HEK293 (cell line): ENCODE data around the gene SENP2.
A peak's percentile ranks its signal among the peaks of the same experiment; 100 is the strongest.

Experiments used
- CTCF ChIA-PET: fragments of 350-600 bp; formaldehyde crosslinking; extraction: SDS; loops from one replicate; lab custom pipeline; 2021; ENCODE audit warnings: antibody characterized with exemption; lab: Yijun Ruan, JAX
- POLR2A ChIA-PET: fragments of 300-600 bp; formaldehyde crosslinking; extraction: SDS; loops from one replicate; lab custom pipeline; 2020; ENCODE audit warnings: antibody characterized with exemption, inconsistent platforms; lab: Yijun Ruan, JAX
- H3K27ac ChIP-seq: fragments of 200-500 bp; sonication (Bioruptor generic); 2 replicates; pipeline ENCODE4 v1.5.1; 2014; ENCODE audit warnings: low read depth, low read length, control low read depth, inconsistent platforms; ENCODE audit errors: extremely low read depth
- H3K36me3 ChIP-seq, 2 experiments: fragments of 200-500 bp in 1 of 2; sonication (Bioruptor generic) in 1 of 2; 1 replicate in 1 of 2; 2 replicates in 1 of 2; pipeline ENCODE4 v1.5.1; 2014 to 2017; ENCODE audit warnings: inconsistent platforms in 2 of 2, low read length in 2 of 2; ENCODE audit not compliant: control insufficient read depth in 2 of 2, insufficient read depth in 1 of 2
- H3K4me1 ChIP-seq: fragments of 200-500 bp; sonication (Bioruptor generic); 2 replicates; pipeline ENCODE4 v1.5.1; 2014; ENCODE audit warnings: mild to moderate bottlenecking, low read length, inconsistent platforms; ENCODE audit not compliant: control insufficient read depth, insufficient read depth
- H3K4me3 ChIP-seq: 2 replicates; pipeline ENCODE4 v1.5.1; 2011; ENCODE audit warnings: low read depth, mild to moderate bottlenecking, control low read depth, low read length, moderate library complexity
- H3K9me3 ChIP-seq: fragments of 200-500 bp; sonication (Bioruptor generic); 2 replicates; pipeline ENCODE4 v1.5.1; 2014; ENCODE audit warnings: low read depth, low read length, inconsistent platforms; ENCODE audit not compliant: control insufficient read depth, insufficient read depth
- ELK4 ChIP-seq: IDR thresholded peaks from 2 replicates; pipeline ENCODE4 v1.6.1; 2011; ENCODE audit warnings: mild to moderate bottlenecking, low read depth, low read length, borderline replicate concordance
- KLF16 ChIP-seq: fragments of 450-650 bp; formaldehyde crosslinking; IDR thresholded peaks from 2 replicates; pipeline ENCODE4 v1.5.1; 2017; ENCODE audit warnings: missing biosample characterization, missing genetic modification characterization
- OVOL3 ChIP-seq: fragments of 450-650 bp; formaldehyde crosslinking; IDR thresholded peaks from 2 replicates; pipeline ENCODE4 v1.5.1; 2016; ENCODE audit warnings: missing biosample characterization, missing genetic modification characterization
- PRDM10 ChIP-seq: fragments of 450-650 bp; formaldehyde crosslinking; IDR thresholded peaks from 2 replicates; pipeline ENCODE4 v1.5.1; 2016; ENCODE audit warnings: missing biosample characterization, missing genetic modification characterization
- ZNF10 ChIP-seq: fragments of 450-650 bp; formaldehyde crosslinking; IDR thresholded peaks from 2 replicates; pipeline ENCODE4 v1.5.1; 2017; ENCODE audit warnings: missing biosample characterization, missing genetic modification characterization
- ZNF292 ChIP-seq: fragments of 450-650 bp; formaldehyde crosslinking; IDR thresholded peaks from 2 replicates; pipeline ENCODE4 v1.5.1; 2016; ENCODE audit warnings: low read depth, missing biosample characterization, missing genetic modification characterization, borderline replicate concordance
- ZNF416 ChIP-seq: fragments of 450-650 bp; formaldehyde crosslinking; IDR thresholded peaks from 2 replicates; pipeline ENCODE4 v1.5.1; 2016; ENCODE audit warnings: missing biosample characterization, missing genetic modification characterization
- ZNF571 ChIP-seq: fragments of 450-650 bp; formaldehyde crosslinking; IDR thresholded peaks from 2 replicates; pipeline ENCODE4 v1.5.0; 2017; ENCODE audit warnings: missing biosample characterization, missing genetic modification characterization
- ZNF701 ChIP-seq: fragments of 450-650 bp; formaldehyde crosslinking; IDR thresholded peaks from 2 replicates; pipeline ENCODE4 v1.5.1; 2016; ENCODE audit warnings: missing biosample characterization, missing genetic modification characterization
- ZNF837 ChIP-seq: fragments of 450-650 bp; formaldehyde crosslinking; IDR thresholded peaks from 2 replicates; pipeline ENCODE4 v1.5.1; 2016; ENCODE audit warnings: missing biosample characterization, missing genetic modification characterization
- ZSCAN16 ChIP-seq: fragments of 450-650 bp; formaldehyde crosslinking; IDR thresholded peaks from 2 replicates; pipeline ENCODE4 v1.5.1; 2016; ENCODE audit warnings: missing biosample characterization, missing genetic modification characterization
- TF ChIP-seq, protein P1 (sequence below): fragments of 450-650 bp; formaldehyde crosslinking; IDR thresholded peaks from 2 replicates; pipeline ENCODE4 v1.5.1; 2016; ENCODE audit warnings: missing biosample characterization, missing genetic modification characterization, low read depth
- TF ChIP-seq, protein P2 (sequence below): fragments of 450-650 bp; formaldehyde crosslinking; IDR thresholded peaks from 2 replicates; pipeline ENCODE4 v1.5.1; 2017; ENCODE audit warnings: missing biosample characterization, mild to moderate bottlenecking, missing genetic modification characterization, moderate library complexity
- TF ChIP-seq, protein P3 (sequence below): fragments of 450-650 bp; formaldehyde crosslinking; IDR thresholded peaks from 2 replicates; pipeline ENCODE4 v1.5.1; 2016; ENCODE audit warnings: missing biosample characterization, missing genetic modification characterization, borderline replicate concordance

Gene SENP2

GRCh38 chr3:185582871-185583270 is 3.2 kb upstream of the SENP2 start (continued):
- TF ChIP-seq PRDM10 (no peak), ZNF416 (tag by site-specific recombination) (no peak), ZNF701 (tag by site-specific recombination) (no peak), ZNF571 (no peak), ZNF837 (tag by site-specific recombination) (no peak)
- TF ChIP-seq, protein P1, sequence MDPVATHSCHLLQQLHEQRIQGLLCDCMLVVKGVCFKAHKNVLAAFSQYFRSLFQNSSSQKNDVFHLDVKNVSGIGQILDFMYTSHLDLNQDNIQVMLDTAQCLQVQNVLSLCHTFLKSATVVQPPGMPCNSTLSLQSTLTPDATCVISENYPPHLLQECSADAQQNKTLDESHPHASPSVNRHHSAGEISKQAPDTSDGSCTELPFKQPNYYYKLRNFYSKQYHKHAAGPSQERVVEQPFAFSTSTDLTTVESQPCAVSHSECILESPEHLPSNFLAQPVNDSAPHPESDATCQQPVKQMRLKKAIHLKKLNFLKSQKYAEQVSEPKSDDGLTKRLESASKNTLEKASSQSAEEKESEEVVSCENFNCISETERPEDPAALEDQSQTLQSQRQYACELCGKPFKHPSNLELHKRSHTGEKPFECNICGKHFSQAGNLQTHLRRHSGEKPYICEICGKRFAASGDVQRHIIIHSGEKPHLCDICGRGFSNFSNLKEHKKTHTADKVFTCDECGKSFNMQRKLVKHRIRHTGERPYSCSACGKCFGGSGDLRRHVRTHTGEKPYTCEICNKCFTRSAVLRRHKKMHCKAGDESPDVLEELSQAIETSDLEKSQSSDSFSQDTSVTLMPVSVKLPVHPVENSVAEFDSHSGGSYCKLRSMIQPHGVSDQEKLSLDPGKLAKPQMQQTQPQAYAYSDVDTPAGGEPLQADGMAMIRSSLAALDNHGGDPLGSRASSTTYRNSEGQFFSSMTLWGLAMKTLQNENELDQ (tag by site-specific recombination), result no peak

GRCh38 chr3:185583925-185584324 is 2.2 kb upstream of the SENP2 start:
- Histone ChIP-seq H3K4me1 (no peaks in the 10 kb centered on the region), H3K4me3 (no peak overlapping the region), H3K27ac (no peak overlapping the region), H3K36me3 (peaks cover 0 to 3% of the 10 kb centered on the region in 2 experiments; a peak in 1 of 3 replicates), H3K9me3 (no peaks in the 10 kb centered on the region)
- ChIA-PET POLR2A (no interaction called here), CTCF (interaction anchor here (0.7 to 0.9 kb wide), 3 partner anchors 9 to 1026 kb away, joined by 3 read pairs; no protein-coding TSS in a partner anchor)
- TF ChIP-seq ELK4, result no peak
- TF ChIP-seq, protein P2, sequence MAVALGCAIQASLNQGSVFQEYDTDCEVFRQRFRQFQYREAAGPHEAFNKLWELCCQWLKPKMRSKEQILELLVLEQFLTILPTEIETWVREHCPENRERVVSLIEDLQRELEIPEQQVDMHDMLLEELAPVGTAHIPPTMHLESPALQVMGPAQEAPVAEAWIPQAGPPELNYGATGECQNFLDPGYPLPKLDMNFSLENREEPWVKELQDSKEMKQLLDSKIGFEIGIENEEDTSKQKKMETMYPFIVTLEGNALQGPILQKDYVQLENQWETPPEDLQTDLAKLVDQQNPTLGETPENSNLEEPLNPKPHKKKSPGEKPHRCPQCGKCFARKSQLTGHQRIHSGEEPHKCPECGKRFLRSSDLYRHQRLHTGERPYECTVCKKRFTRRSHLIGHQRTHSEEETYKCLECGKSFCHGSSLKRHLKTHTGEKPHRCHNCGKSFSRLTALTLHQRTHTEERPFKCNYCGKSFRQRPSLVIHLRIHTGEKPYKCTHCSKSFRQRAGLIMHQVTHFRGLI (tag by site-specific recombination), result peak; percentile 47; the same call in 1 of the 2 replicates
- no peak for TF ChIP-seq ZNF292 (tag by site-specific recombination)
- no peak for TF ChIP-seq KLF16 (tag by site-specific recombination)
- no peak for TF ChIP-seq ZNF10 (tag by site-specific recombination)
- TF ChIP-seq OVOL3 (tag by site-specific recombination), result no peak
- TF ChIP-seq ZSCAN16 (tag by site-specific recombination), result no peak
- TF ChIP-seq, protein P3, sequence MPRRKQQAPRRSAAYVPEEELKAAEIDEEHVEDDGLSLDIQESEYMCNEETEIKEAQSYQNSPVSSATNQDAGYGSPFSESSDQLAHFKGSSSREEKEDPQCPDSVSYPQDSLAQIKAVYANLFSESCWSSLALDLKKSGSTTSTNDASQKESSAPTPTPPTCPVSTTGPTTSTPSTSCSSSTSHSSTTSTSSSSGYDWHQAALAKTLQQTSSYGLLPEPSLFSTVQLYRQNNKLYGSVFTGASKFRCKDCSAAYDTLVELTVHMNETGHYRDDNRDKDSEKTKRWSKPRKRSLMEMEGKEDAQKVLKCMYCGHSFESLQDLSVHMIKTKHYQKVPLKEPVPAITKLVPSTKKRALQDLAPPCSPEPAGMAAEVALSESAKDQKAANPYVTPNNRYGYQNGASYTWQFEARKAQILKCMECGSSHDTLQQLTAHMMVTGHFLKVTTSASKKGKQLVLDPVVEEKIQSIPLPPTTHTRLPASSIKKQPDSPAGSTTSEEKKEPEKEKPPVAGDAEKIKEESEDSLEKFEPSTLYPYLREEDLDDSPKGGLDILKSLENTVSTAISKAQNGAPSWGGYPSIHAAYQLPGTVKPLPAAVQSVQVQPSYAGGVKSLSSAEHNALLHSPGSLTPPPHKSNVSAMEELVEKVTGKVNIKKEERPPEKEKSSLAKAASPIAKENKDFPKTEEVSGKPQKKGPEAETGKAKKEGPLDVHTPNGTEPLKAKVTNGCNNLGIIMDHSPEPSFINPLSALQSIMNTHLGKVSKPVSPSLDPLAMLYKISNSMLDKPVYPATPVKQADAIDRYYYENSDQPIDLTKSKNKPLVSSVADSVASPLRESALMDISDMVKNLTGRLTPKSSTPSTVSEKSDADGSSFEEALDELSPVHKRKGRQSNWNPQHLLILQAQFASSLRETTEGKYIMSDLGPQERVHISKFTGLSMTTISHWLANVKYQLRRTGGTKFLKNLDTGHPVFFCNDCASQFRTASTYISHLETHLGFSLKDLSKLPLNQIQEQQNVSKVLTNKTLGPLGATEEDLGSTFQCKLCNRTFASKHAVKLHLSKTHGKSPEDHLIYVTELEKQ (tag by site-specific recombination), result no peak
